GM19372 (cell line): ENCODE results near the gene NIN.
A peak's percentile ranks its signal among the peaks of the same experiment; 100 is the strongest.

Source experiments
- ATAC-seq: cut with Tn5 transposase; IDR thresholded peaks from one replicate; pipeline ENCODE4 v1.9.1; 2021; ENCODE audit warnings: mild to moderate bottlenecking, low read depth, moderate library complexity; ENCODE audit not compliant: unreplicated experiment

The NIN gene

GRCh38 chr14:50769863-50770500 is 61.0 kb downstream of the NIN start:
- no peak for ATAC-seq

- no peak for ATAC-seq
These were observed 62.3 kb downstream of the NIN start for GRCh38 chr14:50768680-50769079.

GRCh38 chr14:50766338-50766886 is 64.5 kb downstream of the NIN start:
- ATAC-seq: no peak

- ATAC-seq: no peak
These were observed 67.5 kb downstream of the NIN start for GRCh38 chr14:50763382-50764007.

GRCh38 chr14:50762931-50763300 is 68.0 kb downstream of the NIN start:
- ATAC-seq: no peak

GRCh38 chr14:50762001-50762930 is 68.7 kb downstream of the NIN start:
- no peak for ATAC-seq

GRCh38 chr14:50759800-50760543 is 71.0 kb downstream of the NIN start:
- no peak for ATAC-seq

GRCh38 chr14:50758945-50759344 is 72.0 kb downstream of the NIN start:
- no peak for ATAC-seq

GRCh38 chr14:50758305-50758704 is 72.7 kb downstream of the NIN start:
- ATAC-seq: no peak

- no peak for ATAC-seq
These were observed 73.3 kb downstream of the NIN start for GRCh38 chr14:50757702-50758101.

GRCh38 chr14:50756300-50756699 is 74.7 kb downstream of the NIN start:
- peak; percentile 54 for ATAC-seq

GRCh38 chr14:50750323-50750722 is 80.6 kb downstream of the NIN start:
- no peak for ATAC-seq

GRCh38 chr14:50745401-50746058 is 85.4 kb downstream of the NIN start:
- no peak for ATAC-seq

GRCh38 chr14:50744231-50744630 is 86.7 kb downstream of the NIN start:
- ATAC-seq: no peak

GRCh38 chr14:50741567-50741966 is 89.4 kb downstream of the NIN start:
- ATAC-seq: no peak

GRCh38 chr14:50740856-50741255 is 90.1 kb downstream of the NIN start:
- no peak for ATAC-seq

GRCh38 chr14:50739186-50739585 is 91.8 kb downstream of the NIN start:
- no peak for ATAC-seq

GRCh38 chr14:50736932-50737419 is 94.0 kb downstream of the NIN start:
- ATAC-seq: peak; percentile 79

GRCh38 chr14:50734950-50735695 is 95.8 kb downstream of the NIN start:
- no peak for ATAC-seq
